KMS-11 (cell line): ENCODE results near the gene TEX14.

ENCODE experiments used
- H2AFZ ChIP-seq: fragments of 200-600 bp; sonication (generic); 2 replicates; pipeline ENCODE4 v1.6.1; 2016; ENCODE audit warnings: antibody characterized with exemption, mixed run types, low read depth
- H3K27ac ChIP-seq: fragments of 200-600 bp; sonication (generic); 2 replicates; pipeline ENCODE4 v1.6.1; 2016; ENCODE audit warnings: mild to moderate bottlenecking, mixed run types
- H3K27me3 ChIP-seq: fragments of 200-600 bp; sonication (generic); 2 replicates; pipeline ENCODE4 v1.6.1; 2017; ENCODE audit warnings: mild to moderate bottlenecking, low read depth, mixed run types, moderate library complexity; ENCODE audit not compliant: insufficient read depth
- H3K36me3 ChIP-seq: fragments of 200-600 bp; sonication (generic); 2 replicates; pipeline ENCODE4 v1.6.1; 2017; ENCODE audit warnings: mild to moderate bottlenecking, mixed run types; ENCODE audit not compliant: insufficient read depth
- H3K4me1 ChIP-seq: fragments of 200-600 bp; sonication (generic); 2 replicates; pipeline ENCODE4 v1.6.1; 2016; ENCODE audit warnings: mild to moderate bottlenecking, low read depth, mixed run types; ENCODE audit not compliant: poor library complexity, severe bottlenecking
- H3K4me2 ChIP-seq: fragments of 200-600 bp; sonication (generic); 2 replicates; pipeline ENCODE4 v1.7.0; 2016; ENCODE audit warnings: mild to moderate bottlenecking, mixed run types
- H3K4me3 ChIP-seq: fragments of 200-600 bp; sonication (generic); IDR thresholded peaks from 2 replicates; pipeline ENCODE4 v1.6.1; 2017; ENCODE audit warnings: low read depth, low read length, mixed read lengths; ENCODE audit not compliant: insufficient read depth
- H3K79me2 ChIP-seq: fragments of 200-600 bp; sonication (generic); 2 replicates; pipeline ENCODE4 v1.6.1; 2016; ENCODE audit warnings: low read depth, mixed run types; ENCODE audit not compliant: insufficient read depth
- H3K9ac ChIP-seq: fragments of 200-600 bp; sonication (generic); 2 replicates; pipeline ENCODE4 v1.6.1; 2016; ENCODE audit warnings: mild to moderate bottlenecking, mixed run types
- H4K20me1 ChIP-seq: fragments of 200-600 bp; sonication (generic); 2 replicates; pipeline ENCODE4 v1.6.1; 2016; ENCODE audit warnings: mild to moderate bottlenecking, mixed run types; ENCODE audit not compliant: insufficient read depth
- CTCF ChIP-seq: fragments of 200-600 bp; sonication (generic); conservative IDR thresholded peaks from 2 replicates; pipeline ENCODE4 v1.6.1; 2017; ENCODE audit warnings: low read depth, mild to moderate bottlenecking, antibody characterized with exemption, low read length, moderate library complexity, mixed read lengths

The TEX14 gene

GRCh38 chr17:58532555-58532951, 159.3 kb downstream of the TEX14 start:
- H3K4me1 ChIP-seq, result peaks cover 6% of the 10 kb centered on the region
- 0 out of 2 replicates have a peak, but pooled peaks cover 9% of the 10 kb centered on the region for H3K27me3 ChIP-seq
- no peaks in the 10 kb centered on the region for H4K20me1 ChIP-seq
- no peak overlapping the region; the same call in 1 of the 2 replicates for H3K9ac ChIP-seq
- no peaks in the 10 kb centered on the region for H3K36me3 ChIP-seq
- no peak overlapping the region for H3K27ac ChIP-seq
- no peaks in the 10 kb centered on the region for H3K79me2 ChIP-seq
- peak overlapping the region; percentile 72; the same call in 1 of the 2 replicates for H2AFZ ChIP-seq
- H3K4me3 ChIP-seq, result no peak overlapping the region
- no peak for TF ChIP-seq CTCF
- H3K4me2 ChIP-seq, result peak overlapping the region; percentile 98; the same call in 1 of the 2 replicates

GRCh38 chr17:58531661-58532554, 159.9 kb downstream of the TEX14 start:
- Histone ChIP-seq H3K4me3 (no peak overlapping the region), H3K9ac (no peak overlapping the region; the same call in 1 of the 2 replicates), H2AFZ (peak overlapping the region; percentile 72), H3K36me3 (no peaks in the 10 kb centered on the region), H4K20me1 (no peaks in the 10 kb centered on the region), H3K79me2 (no peaks in the 10 kb centered on the region), H3K27me3 (0 out of 2 replicates have a peak, but pooled peaks cover 9% of the 10 kb centered on the region), H3K4me1 (peaks cover 10% of the 10 kb centered on the region), H3K27ac (no peak overlapping the region), H3K4me2 (peak overlapping the region; percentile 98)
- no peak for TF ChIP-seq CTCF

- Histone ChIP-seq H4K20me1 (no peaks in the 10 kb centered on the region), H3K4me3 (no peak overlapping the region), H2AFZ (no peak overlapping the region), H3K27ac (no peak overlapping the region), H3K4me2 (no peak overlapping the region), H3K9ac (no peak overlapping the region), H3K4me1 (peaks cover 12% of the 10 kb centered on the region), H3K36me3 (no peaks in the 10 kb centered on the region), H3K79me2 (no peaks in the 10 kb centered on the region), H3K27me3 (0 out of 2 replicates have a peak, but pooled peaks cover 9% of the 10 kb centered on the region)
- no peak for TF ChIP-seq CTCF
Observed at GRCh38 chr17:58531122-58531521, 160.7 kb downstream of the TEX14 start.

- Histone ChIP-seq H3K4me3 (no peak overlapping the region), H3K27me3 (0 out of 2 replicates have a peak, but pooled peaks cover 9% of the 10 kb centered on the region)
- no peak for TF ChIP-seq CTCF
Observed at GRCh38 chr17:58530655-58531054, 161.2 kb downstream of the TEX14 start.

More at GRCh38 chr17:58530655-58531054, 161.2 kb downstream of the TEX14 start:
- Histone ChIP-seq H3K36me3 (no peaks in the 10 kb centered on the region), H3K27ac (no peak overlapping the region), H3K4me1 (peaks cover 12% of the 10 kb centered on the region), H3K9ac (no peak overlapping the region), H3K79me2 (no peaks in the 10 kb centered on the region), H4K20me1 (no peaks in the 10 kb centered on the region), H3K4me2 (no peak overlapping the region), H2AFZ (no peak overlapping the region)
